Lung (tissue), 16 donors: Measurements from ENCODE around the gene TMEM51. TPM values are rescaled to one million over a fixed set of nuclear protein-coding genes. Genes with fewer than 3 reads are reported as not detected.

Experiments used
- ATAC-seq: fragments of 200-7000 bp; cut with Tn5 transposase; one replicate; pipeline ENCODE4 v1.9.1; 2020; ENCODE audit warnings: moderate number of reproducible peaks; ENCODE audit not compliant: insufficient read depth, low FRiP score
- DNase-seq, 3 donors: peaks; one replicate each; pipeline ENCODE4 v3.0.0-alpha.2; 2013 to 2017
- H3K27ac ChIP-seq, 2 donors: one replicate each; pipeline ENCODE4 v1.5.1; 2013; ENCODE audit warnings: mild to moderate bottlenecking in 2 of 2, moderate library complexity in 2 of 2, control low read depth in 1 of 2, inconsistent platforms in 1 of 2, low read depth in 1 of 2, low read length in 1 of 2
- H3K27me3 ChIP-seq, 3 donors: one replicate each; pipeline ENCODE4 v1.5.1; 2013; ENCODE audit warnings: low read length in 2 of 3; ENCODE audit not compliant: control insufficient read depth in 3 of 3, insufficient read depth in 3 of 3
- H3K36me3 ChIP-seq, 4 donors: one replicate each; pipeline ENCODE4 v1.5.1; 2013; ENCODE audit warnings: low read length in 4 of 4, mild to moderate bottlenecking in 1 of 4, moderate library complexity in 1 of 4; ENCODE audit not compliant: control insufficient read depth in 4 of 4, insufficient read depth in 4 of 4
- H3K4me1 ChIP-seq, 5 donors: one replicate each; pipeline ENCODE4 v1.5.1; 2013; ENCODE audit warnings: low read length in 5 of 5, mild to moderate bottlenecking in 2 of 5, moderate library complexity in 1 of 5; ENCODE audit not compliant: control insufficient read depth in 5 of 5, insufficient read depth in 5 of 5
- H3K4me3 ChIP-seq: one replicate; pipeline ENCODE4 v1.5.1; 2013; ENCODE audit warnings: mild to moderate bottlenecking, control low read depth, moderate library complexity
- H3K9ac ChIP-seq, 2 donors: one replicate each; pipeline ENCODE4 v1.5.1; 2013; ENCODE audit warnings: low read length in 2 of 2, control low read depth in 1 of 2; ENCODE audit not compliant: insufficient read depth in 1 of 2
- H3K9me3 ChIP-seq, 4 donors: one replicate each; pipeline ENCODE4 v1.5.1; 2013; ENCODE audit warnings: low read length in 3 of 4, mild to moderate bottlenecking in 1 of 4, moderate library complexity in 1 of 4; ENCODE audit not compliant: control insufficient read depth in 4 of 4, insufficient read depth in 3 of 4
- CTCF ChIP-seq: IDR thresholded peaks from 2 replicates; pipeline ENCODE4 v1.5.1; 2012; ENCODE audit warnings: mild to moderate bottlenecking; ENCODE audit errors: control extremely low read depth, extremely low read depth
- WGBS, 2 donors: extraction: QIAGEN DNeasy Blood & Tissue Kit; methylation state at CpG; one replicate each; pipeline ENCODE4 v1.1.7; 2013; 5-methylcytosine and 5-hydroxymethylcytosine counted together
- long read RNA-seq, 5 donors: transcript quantifications; one replicate each; lab custom pipeline, GENCODE V29; 2026
- polyA plus RNA-seq, 2 donors: library from polyadenylated mRNA; stranded (reverse); fragments of 200-250 nt; gene quantifications; one replicate each; pipeline ENCODE4 v1.2.1, GENCODE V29; 2013
- total RNA-seq, 2 donors: library from RNA; depleted of rRNA in 1 of 2; stranded (reverse); fragments of >200 nt in 1 of 2; gene quantifications; one replicate each; pipeline ENCODE4 v1.2.1, GENCODE V29; 2014 to 2021
- donor health status: control.
- donor health status: control.
- donor health status: Bipolar disorder and iron deficiency.
- donor health status: healthy.
- donor health status: DM: yes; HTN: yes; CAD: no.

The TMEM51 gene, protein sequence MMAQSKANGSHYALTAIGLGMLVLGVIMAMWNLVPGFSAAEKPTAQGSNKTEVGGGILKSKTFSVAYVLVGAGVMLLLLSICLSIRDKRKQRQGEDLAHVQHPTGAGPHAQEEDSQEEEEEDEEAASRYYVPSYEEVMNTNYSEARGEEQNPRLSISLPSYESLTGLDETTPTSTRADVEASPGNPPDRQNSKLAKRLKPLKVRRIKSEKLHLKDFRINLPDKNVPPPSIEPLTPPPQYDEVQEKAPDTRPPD
- total RNA-seq (10 to 100 TPM in 1 of 2 donors, 1 to 10 TPM in 1; 7.7 to 15.1 TPM), polyA plus RNA-seq (10 to 100 TPM in 1 of 2 donors, 1 to 10 TPM in 1; 9.3 to 17.8 TPM)
- long read RNA-seq, donor 1, transcript TMEM51-203 (3 exons, 1,842 nt): major isoform, 5 of 9 reads
- long read RNA-seq, donor 1, partial matches to known transcripts: 0 of 9 reads
- long read RNA-seq, donor 1, other reads (novel, unspliced or antisense): 0 of 9 reads
- long read RNA-seq, donor 2, partial matches to known transcripts: 0 of 1 reads
- long read RNA-seq, donor 2, other reads (novel, unspliced or antisense): 0 of 1 reads
- long read RNA-seq, donor 3, transcript TMEM51-203 (3 exons, 1,842 nt): major isoform, 6 of 16 reads
- long read RNA-seq, donor 3, partial matches to known transcripts: 9 of 16 reads
- long read RNA-seq, donor 3, other reads (novel, unspliced or antisense): 0 of 16 reads
- long read RNA-seq, donor 4, partial matches to known transcripts: 0 of 2 reads
- long read RNA-seq, donor 4, other reads (novel, unspliced or antisense): 0 of 2 reads
- long read RNA-seq, donor 5, transcript TMEM51-203 (3 exons, 1,842 nt): major isoform, 9 of 12 reads
- long read RNA-seq, donor 5, partial matches to known transcripts: 0 of 12 reads
- long read RNA-seq, donor 5, other reads (novel, unspliced or antisense): 0 of 12 reads

- WGBS, 2 donors: 0% methylated on average over 34 to 56 of the region's 56 CpGs
- peaks cover 0 to 47% (median 19%) of the 10 kb centered on the region in 5 donors for H3K4me1 ChIP-seq
- H3K27ac ChIP-seq: peak within 1 kb of the TSS; percentile 4 to 91
- ATAC-seq (peak; percentile 87), DNase-seq (peak; percentile 90 to 95 (median 91))
- peak within 1 kb of the TSS; percentile 69 for H3K4me3 ChIP-seq
- peak within 1 kb of the TSS; percentile 34 to 36 for H3K9ac ChIP-seq
- no peaks in the 10 kb centered on the region for H3K9me3 ChIP-seq
- no peaks in the 10 kb centered on the region for H3K36me3 ChIP-seq
- TF ChIP-seq CTCF: no peak
- no peaks in the 10 kb centered on the region for H3K27me3 ChIP-seq
These were observed at the start of gene TMEM51 for GRCh38 chr1:15153184-15153841. Gene TMEM51 (plus strand): TSS chr1:15153747. CDS start chr1:15215088, 61,341 bp downstream.

- WGBS, 2 donors: 88 to 89% methylated on average over 10 of the region's 10 CpGs
- Histone ChIP-seq H3K36me3 (peaks cover 0 to 7% (median 1%) of the 10 kb centered on the region in 4 donors), H3K4me3 (no peak overlapping the region), H3K9ac (no peak overlapping the region), H3K9me3 (peaks cover 0 to 4% (median 2%) of the 10 kb centered on the region in 4 donors), H3K4me1 (no peaks in the 10 kb centered on the region), H3K27ac (no peak overlapping the region), H3K27me3 (no peaks in the 10 kb centered on the region)
- TF ChIP-seq CTCF: no peak
- no peak for ATAC-seq
- DNase-seq: no peak
These were observed 49.6 kb upstream of the TMEM51 start for GRCh38 chr1:15103906-15104305.

DNA sequence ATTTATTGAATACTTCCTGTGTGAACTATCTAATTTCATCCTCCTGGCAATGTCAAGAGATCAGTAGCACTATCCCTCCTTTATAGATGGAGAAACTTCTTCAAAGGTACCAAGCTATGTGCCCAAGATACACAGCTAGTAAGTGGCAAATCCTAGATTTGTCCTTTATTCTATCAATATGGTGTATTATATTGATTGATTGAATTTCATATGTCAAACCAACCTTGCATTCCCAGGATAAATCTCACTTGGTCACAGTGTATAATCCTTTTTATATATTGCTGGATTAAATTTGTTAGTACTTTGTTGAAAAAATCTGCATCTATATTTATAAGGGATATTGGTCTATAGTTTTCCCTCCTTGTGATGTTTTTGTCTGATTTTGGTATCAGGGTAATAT is 48.8 kb upstream of the TMEM51 start:
- peaks cover 0 to 4% (median 2%) of the 10 kb centered on the region in 4 donors for H3K9me3 ChIP-seq
- no peaks in the 10 kb centered on the region for H3K27me3 ChIP-seq
- peaks cover 0 to 7% (median 1%) of the 10 kb centered on the region in 4 donors for H3K36me3 ChIP-seq
- H3K4me1 ChIP-seq: no peaks in the 10 kb centered on the region
- H3K4me3 ChIP-seq: no peak overlapping the region
- DNase-seq (no peak), ATAC-seq (no peak)
- no peak for TF ChIP-seq CTCF
- H3K9ac ChIP-seq: no peak overlapping the region
- H3K27ac ChIP-seq: no peak overlapping the region
